CD4-positive, alpha-beta T cell treated with Interleukin-4 for 1 hour (primary cell): ENCODE measurements around the gene REG1A.

ENCODE experiments used
- DNase-seq, 2 donors: peaks; one replicate each; pipeline ENCODE4 v3.0.0-alpha.2; 2020 to 2022

Gene REG1A

GRCh38 chr2:79120194-79120713 is at the start of gene REG1A:
Gene REG1A (plus strand): TSS chr2:79120488. CDS start chr2:79120862, 374 bp downstream.
- DNase-seq = no peak

GRCh38 chr2:79071078-79071477 is 49.2 kb upstream of the REG1A start:
- DNase-seq = no peak

- no peak for DNase-seq
Observed at GRCh38 chr2:79082987-79083386, 37.3 kb upstream of the REG1A start.

GRCh38 chr2:79083597-79084251 is 36.6 kb upstream of the REG1A start:
- DNase-seq = no peak

GRCh38 chr2:79084495-79085135 is 35.7 kb upstream of the REG1A start:
- DNase-seq = no peak

GRCh38 chr2:79085382-79085781 is 34.9 kb upstream of the REG1A start:
- no peak for DNase-seq

GRCh38 chr2:79086255-79086654 is 34.0 kb upstream of the REG1A start:
- DNase-seq = no peak

GRCh38 chr2:79087785-79088364 is 32.4 kb upstream of the REG1A start, which contains the start of gene REG1B:
Gene REG1B (minus strand): TSS chr2:79087993. CDS start chr2:79087612, 381 bp downstream.
- DNase-seq = no peak

GRCh38 chr2:79090693-79091092 is 29.6 kb upstream of the REG1A start:
- no peak for DNase-seq

- DNase-seq = no peak
Observed at GRCh38 chr2:79097843-79098242, 22.4 kb upstream of the REG1A start.

- DNase-seq = peak in 1 of 2 donors; percentile 36
Observed at GRCh38 chr2:79099140-79099686, 21.1 kb upstream of the REG1A start.

- peak in 1 of 2 donors; percentile 15 for DNase-seq
Observed at GRCh38 chr2:79100285-79100684, 20.0 kb upstream of the REG1A start.

GRCh38 chr2:79101024-79101423 is 19.3 kb upstream of the REG1A start:
- no peak for DNase-seq

- DNase-seq = no peak
Observed at GRCh38 chr2:79103214-79103613, 17.1 kb upstream of the REG1A start.

- no peak for DNase-seq
Observed at GRCh38 chr2:79105259-79105658, 15.0 kb upstream of the REG1A start.

GRCh38 chr2:79112269-79112668 is 8.0 kb upstream of the REG1A start:
- no peak for DNase-seq

GRCh38 chr2:79114797-79115494 is 5.3 kb upstream of the REG1A start:
- no peak for DNase-seq

- DNase-seq = no peak
Observed at GRCh38 chr2:79116997-79117928, 3.0 kb upstream of the REG1A start.

GRCh38 chr2:79122676-79123075 is 2.4 kb downstream of the REG1A start:
- no peak for DNase-seq

GRCh38 chr2:79124907-79125720 is 4.8 kb downstream of the REG1A start:
- DNase-seq = no peak

- DNase-seq = no peak
Observed at GRCh38 chr2:79125721-79125985, 5.4 kb downstream of the REG1A start.
